ENCODE data around the gene COL4A2.
"Not testable (repeated sequence)": the region's sequence is repeated elsewhere in the genome, so short reads cannot be mapped to it uniquely, and the experiment has no call there.

DNA sequence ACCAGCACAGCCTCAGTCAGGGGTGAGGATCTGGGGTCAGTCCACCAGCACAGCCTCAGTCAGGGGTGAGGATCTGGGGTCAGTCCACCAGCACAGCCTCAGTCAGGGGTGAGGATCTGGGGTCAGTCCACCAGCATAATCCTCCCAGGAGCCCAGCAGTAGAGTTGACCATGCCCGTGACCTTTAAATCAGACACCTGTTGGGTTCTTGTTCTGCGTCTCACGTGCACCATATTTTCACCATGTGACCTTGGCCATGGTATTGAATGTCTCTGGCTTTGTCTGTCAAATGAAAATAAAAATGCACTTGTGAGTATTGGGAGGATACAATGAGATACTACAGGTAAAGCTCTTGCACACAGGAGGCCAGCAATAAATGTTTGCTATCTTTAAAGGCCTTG is 190.8 kb downstream of the COL4A2 start:
- TF ChIP-seq YY1 (IDR thresholded peaks at IDR 0.05; ENCODE audit: insufficient read depth, insufficient read length); ZNF274 (IDR thresholded peaks at IDR 0.05; ENCODE audit: low read depth, low read length); SUZ12 (IDR thresholded peaks at IDR 0.05; ENCODE audit: extremely low read depth, insufficient read depth, insufficient read length): not testable (repeated sequence)
